T-helper 9 cell (primary cell): ENCODE data around the gene CD72.
"Not testable (repeated sequence)": the region's sequence is repeated elsewhere in the genome, so short reads cannot be mapped to it uniquely, and the experiment has no call there.

ENCODE experiments used
- DNase-seq: peaks from one replicate; pipeline ENCODE4 v3.0.0-alpha.2; 2020

CD72 gene

DNA sequence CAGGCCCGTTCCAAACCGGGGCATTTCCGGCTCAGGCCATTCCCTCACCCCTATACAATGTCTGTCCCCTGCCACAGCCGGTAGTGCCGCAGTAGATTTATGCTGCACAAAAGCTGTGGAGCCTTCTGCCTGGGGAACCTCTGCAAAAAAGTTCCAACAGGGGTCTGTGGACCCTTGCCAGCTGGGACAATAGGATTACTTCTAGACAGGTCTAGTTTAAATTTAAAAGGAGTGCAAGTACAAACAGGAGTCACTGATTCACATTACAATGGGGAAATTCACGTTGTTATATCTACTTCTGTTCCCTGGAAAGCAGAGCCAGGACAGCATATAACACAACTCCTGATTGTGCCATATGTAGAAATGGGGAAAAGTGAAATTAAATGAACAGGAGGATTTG, 34.7 kb downstream of the CD72 start:
- not testable (repeated sequence) for DNase-seq

DNA sequence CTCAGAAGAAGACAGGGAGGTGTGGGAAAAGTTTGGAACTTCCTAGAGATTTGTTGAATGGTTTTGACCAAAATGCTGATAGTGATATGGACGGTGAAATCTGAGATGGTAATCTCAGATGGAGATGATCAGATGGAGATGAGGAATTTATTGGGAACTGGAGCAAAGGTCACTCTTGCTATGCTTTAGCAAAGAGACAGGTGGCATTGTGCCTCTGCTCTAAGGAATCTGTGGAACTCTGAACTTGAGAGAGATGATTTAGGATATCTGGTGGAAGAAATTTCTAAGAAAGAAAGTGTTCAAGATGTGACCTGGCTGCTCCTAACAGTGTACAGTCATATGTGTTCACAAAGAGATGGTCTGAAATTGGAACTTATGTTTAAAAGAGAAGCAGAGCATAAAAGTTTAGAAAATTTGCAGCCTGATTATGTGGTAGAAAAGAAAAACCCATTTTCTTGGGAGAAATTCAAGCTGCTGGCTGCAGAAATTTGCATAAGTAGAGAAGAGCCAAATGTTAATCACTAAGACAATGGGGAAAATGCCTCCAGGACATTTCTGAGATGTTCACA, 38.5 kb downstream of the CD72 start:
- DNase-seq = not testable (repeated sequence)

DNA sequence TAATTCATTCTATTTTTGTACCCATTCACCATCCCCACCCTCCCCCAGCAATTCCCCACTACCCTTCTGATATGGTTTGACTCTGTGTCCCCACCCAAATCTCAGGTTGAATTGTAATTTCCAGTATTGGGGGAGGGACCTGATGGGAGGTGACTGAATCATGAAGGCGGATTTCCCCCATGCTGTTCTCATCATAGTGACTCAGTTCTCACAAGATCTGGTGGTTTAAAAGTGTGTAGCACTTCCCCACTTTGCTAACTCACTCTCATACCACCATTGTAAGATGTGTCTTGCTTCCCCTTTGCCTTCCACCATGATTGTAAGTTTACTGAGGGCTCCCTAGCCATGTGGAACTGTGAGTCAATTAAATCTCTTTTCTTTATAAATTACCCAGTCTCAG, 39.1 kb downstream of the CD72 start:
- no peak for DNase-seq

DNA sequence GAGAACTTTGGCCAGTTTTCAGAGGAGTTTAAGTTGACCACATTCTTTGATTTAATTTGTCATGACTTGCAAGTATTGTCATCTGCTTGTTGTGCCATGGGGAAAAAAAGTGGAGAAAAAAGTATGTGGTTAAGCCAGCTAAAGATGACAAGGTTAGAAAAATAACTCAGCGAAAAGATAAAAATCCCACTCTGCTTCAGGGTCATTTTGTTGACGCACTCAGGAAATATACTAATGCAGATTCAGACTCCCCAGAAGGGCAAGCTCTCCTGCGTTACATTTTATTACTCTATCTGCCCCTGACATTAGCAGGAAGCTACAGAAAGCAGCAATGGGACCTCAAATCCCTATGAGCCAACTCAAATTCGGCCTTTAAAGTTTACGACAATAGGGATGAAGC, 40.7 kb downstream of the CD72 start:
- DNase-seq = no peak

DNA sequence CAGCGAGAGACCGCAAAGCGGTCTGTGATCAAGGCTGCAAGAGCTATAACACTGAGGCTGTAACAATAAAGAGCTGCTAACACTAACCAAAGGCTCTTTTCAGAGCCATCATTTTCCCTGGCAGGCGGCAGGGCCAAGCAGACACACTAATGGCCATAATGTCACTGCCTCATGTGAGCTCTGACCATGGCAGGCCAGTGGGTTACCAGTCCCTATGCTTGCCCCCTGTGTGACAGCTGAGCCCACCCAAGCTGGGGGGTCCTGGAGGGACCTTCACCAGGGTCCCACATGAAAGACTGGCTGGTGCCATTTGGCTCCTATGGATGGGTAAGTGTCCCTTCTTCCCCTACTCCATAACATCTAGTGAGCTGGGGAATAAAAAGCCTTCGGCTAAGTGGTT, 42.7 kb downstream of the CD72 start:
- no peak for DNase-seq

DNA sequence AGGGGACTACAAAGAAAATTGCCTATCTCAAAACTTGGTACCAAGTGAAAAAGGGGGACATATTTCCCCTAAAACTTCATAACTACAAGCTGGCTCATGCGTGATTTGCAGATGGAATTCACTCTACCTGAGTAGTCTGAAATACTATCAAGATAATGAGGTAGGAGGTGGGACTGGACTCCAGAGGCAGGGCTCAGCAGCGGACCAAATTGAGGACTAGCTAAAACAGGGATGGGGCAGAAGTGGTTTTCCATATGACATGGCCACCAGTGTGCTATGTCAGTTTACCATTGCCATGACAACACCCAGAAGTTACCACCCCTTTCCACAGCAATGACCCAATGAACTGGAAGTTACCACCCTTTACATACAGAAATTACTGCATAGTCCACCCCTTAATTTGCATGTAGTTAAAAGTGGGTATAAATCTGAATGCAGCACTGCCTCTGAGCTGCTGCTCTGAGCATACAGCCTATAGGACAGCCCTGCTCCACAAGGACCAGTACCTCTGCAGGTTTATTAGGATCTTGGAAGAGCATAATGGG, 43.6 kb downstream of the CD72 start:
- DNase-seq = no peak

DNA sequence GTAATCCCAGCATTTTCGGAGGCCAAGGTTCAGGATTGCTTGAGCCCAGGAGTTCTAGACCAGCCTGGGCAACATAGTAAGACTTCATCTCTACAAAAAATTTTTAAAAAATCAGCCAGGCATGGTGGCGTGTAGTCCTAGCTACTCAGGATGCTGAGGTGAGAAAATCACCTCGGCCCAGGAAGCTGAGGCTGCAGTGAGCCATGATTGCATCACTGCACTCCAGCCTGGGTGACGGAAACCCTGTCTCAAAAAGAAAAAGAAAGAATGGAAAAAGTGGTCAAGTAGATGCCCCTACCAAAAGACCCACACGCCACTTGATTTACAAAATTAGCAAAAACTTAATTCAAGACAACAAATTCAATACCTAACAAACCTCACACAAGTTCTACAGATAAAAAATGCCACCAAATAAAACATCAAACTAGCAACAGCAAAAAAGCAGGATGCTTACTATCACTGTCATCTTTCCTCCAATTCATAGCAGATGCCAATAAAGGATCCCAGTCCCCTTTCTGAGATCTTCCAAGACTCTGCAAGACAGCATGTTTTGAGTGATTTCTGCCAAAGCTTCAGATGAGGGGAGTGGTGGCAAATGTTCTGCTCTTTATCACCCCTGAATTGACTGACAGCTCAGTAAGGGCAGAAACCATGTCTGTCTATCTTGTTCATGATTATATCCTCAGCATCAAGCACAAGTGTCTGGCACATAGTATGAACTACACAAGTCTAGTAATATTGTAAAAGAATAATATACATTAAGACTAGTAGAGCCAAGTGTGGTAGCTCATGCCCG, 47.3 kb downstream of the CD72 start:
- DNase-seq = no peak

DNA sequence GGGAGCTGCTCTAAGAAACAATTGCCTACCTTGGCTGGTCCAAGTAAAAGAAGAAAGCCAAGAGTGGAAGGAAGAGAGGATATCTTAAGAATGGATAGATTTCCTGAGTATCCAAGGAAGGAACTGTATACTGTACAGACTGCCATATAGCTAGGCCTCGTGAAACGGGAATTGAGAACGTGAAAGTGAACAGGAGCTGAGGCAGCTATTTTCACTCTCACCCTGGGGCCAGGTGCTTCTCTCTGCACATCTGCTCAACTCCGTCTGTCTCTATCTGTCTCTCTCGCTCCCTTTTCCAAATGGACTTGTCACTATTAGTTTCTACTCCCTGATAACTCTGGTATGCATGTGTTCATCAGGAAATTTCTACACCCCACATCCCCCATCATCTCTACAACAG, 49.0 kb downstream of the CD72 start:
- DNase-seq = no peak

DNA sequence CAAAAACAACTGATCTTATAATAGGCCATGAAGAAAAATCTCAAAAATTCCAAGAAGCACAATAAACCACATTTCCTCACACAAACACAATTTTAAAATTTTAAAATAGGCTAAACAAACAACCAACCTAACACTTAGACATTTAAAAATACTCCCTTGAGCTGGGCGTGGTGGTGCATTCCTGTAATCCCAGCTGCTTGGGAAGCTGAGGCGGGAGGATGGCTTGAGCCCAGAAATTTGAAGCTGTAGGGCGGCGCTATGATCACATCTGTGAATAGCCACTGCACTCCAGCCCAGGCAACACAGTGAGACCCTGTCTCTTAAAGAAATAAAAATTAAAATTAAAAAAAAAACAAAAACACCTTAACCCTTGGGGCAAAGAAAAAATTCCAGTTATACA, 50.0 kb downstream of the CD72 start:
- no peak for DNase-seq

DNA sequence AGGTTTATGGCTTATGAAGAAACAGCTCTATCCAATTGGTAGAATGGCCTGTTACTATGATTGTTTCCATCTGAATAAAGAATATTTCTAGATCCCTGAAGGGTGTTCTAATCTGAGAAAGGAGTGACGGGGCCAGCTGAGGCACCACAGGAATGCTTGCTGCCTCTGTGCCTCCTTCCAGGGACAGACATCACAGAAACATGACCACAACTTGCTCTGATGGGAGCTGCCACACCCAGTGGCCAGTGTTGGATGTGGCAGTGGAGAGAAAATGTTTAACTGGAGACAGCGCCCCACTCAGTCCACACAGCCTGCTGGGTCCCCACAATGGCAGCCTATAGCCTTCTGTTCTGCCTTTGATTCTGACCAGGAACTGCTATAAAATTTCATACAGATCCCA, 51.8 kb downstream of the CD72 start:
- DNase-seq = no peak

DNA sequence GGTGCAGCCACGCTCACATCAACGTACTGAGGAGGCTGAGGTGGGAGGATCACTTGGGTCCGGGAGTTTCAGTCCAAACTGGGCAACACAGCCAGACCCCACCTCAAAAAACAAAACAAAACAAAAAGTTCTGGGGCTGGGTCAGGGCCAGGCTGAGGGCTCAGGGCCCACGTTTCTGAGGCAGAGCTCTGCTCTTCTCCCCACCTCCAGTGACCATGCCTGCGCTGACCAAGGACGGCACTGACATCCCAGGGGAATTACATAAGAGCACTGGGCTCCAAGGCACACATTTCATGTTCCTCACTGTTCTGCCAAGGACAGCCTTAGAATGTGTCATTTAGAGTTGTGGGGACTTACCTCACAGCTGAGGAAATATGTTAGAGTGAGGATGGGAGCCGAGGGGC, 53.6 kb downstream of the CD72 start:
- DNase-seq = no peak

DNA sequence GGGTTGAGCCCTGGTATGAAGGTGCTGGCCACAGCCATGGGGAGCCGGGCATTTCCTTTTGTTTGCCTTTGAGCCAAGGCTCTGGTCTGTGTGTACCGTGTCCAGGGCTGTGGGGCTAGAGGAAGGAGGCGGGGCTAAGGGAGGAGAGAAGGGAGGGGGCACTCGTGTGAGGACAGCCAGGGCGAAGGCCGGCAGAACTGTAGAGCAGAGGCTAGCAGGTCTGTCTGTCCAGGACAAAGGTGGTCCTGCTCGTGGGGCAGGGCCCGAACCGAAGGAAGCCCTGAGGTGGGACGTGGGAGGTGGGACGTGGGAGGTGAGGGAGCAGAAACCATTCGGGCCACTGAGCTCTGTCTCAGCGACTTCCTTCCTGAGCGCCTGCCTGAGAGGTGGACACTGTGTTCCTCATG, 54.4 kb downstream of the CD72 start:
- no peak for DNase-seq

DNA sequence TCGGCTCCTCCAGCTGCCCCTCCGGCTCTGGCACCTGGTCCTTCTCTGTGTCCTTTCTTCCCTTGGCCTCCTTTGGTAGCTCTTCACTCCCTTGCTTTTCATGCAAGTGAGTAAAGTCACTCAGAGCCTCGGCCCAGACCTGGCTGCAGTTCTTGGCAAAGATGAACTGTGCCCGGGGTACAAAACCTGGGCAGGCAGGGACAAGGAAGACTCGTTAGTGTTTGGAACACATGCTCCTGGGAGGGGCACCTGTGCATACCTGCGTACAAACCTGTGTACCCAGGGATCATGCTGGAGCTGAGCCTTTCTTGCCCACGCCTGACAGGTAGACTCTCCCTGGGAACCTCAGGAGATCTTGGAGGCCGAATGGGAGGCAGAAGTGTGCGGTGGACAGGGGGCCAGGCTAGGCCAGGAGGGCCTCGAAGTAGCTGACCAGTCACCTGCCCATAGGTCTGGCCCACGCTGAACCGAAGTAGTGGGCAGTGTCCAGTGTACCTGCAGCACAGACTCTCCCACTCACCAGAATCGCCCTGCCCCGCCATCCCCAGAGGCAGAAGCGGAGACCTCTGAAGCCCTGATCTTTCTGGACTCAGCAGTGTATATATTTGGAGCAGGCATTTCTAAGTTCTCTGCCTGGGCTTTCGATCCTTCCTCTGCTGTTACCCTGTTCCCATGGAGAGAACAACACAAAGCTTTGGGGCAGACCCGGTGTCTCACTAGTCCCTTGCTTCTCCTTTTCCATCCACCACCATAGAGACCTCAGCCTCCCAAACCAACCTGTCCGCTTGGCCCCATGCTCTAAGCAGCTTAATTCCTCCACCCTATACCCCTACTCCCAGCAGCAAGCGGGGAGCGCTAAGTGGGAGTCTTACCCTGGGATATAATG, 55.1 kb downstream of the CD72 start:
- DNase-seq = no peak

DNA sequence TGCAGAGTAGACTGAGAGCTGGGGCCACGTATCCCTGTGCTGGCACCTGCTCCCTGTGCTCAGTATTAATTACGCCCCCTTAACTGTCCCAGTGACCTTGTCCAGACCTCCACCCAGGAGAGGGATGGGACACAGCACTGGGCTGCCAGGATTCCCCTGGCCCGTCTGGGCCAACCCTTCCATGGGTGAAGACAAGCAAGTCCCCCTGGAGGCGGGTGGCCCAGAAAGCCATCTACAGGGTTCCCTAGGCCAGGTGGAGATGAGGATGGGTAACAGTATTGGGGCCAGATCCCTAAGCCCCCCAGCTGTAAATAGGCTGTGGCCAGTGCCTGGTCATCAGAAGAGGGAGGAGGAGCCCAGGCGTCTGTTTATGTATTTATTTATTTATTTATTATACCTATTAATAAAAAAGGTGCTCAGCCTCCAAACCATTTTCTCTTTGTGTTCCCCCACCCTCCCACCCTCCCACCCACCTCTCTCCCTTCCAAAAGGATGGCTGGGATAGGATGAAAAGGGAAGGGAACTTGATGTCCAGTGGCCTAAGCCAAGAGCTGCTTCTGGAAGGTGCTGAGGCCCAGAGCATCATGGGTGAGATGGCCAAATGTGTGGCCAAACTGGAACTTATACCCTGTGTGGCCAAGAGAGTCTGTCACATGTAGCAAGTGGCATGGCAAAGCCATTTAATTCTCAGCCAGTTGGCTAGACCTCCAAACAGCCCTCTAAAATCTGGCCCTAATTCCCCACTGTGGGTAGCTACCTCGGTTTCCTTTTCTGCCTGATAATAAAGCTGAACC, 56.5 kb downstream of the CD72 start:
- DNase-seq = no peak

DNA sequence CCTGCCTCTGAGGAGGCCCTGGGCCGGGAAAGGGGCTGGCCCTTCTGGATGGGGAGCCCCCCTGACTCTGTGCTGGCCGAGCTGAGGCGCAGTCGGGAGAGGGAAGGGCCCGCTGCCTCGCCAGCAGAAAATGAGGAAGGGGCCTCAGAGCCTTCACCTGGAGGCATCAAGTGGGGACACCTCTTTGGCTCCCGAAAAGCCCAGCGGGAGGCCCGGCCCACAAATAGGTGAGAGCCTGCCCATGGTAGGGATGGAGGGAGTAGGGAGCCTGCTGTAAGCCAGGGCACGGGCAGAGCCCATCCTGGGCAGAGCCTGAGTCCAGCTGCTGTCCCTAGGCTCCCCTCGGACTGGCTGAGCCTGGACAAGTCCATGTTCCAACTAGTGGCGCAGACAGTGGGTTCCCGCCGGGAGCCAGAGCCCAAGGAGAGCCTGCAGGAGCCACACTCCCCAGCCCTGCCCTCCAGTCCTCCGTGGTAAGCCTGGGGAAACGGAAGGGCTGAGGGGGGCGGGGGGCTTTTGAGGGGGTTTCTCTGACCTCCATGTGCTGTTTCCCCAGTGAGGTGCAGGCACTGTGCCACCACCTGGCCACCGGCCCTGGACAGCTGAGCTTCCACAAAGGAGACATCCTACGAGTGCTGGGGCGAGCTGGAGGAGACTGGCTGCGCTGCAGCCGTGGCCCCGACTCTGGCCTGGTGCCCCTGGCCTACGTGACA, 57.4 kb downstream of the CD72 start:
- no peak for DNase-seq
